ENCODE measurements around the gene NEK1. TPM values are rescaled to one million over a fixed set of nuclear protein-coding genes. Genes with fewer than 3 reads are reported as not detected.

Gene NEK1
- total RNA-seq, 3 donors from 2014 or later = 8.2 to 16.6 (median 10.8) TPM

DNA sequence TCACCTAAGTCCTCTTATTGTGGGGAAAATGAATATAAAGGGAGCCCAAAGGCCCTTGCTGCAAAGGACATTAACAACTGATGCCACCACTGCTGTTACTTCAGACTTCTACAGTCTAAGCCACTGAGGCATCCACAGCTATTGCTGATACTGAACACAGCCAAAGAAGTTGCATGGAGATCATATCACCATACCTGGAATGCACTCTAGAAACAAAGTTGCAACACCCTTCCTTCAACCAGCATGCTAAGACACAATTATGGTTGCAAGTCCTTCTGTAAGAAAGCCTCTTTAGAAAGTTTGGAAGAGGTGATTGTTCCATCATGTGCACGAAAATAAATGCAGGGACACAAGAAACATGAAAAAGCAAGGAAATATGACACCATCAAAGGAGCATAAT is 236.0 kb downstream of the NEK1 start:
- DNase-seq (no peak), ATAC-seq (no peak)
- peaks cover 22% of the 10 kb centered on the region for H3K9me3 ChIP-seq
- intact Hi-C loops (cut with DNase I, micrococcal nuclease) = no loop called here
- TF ChIP-seq, protein P1, sequence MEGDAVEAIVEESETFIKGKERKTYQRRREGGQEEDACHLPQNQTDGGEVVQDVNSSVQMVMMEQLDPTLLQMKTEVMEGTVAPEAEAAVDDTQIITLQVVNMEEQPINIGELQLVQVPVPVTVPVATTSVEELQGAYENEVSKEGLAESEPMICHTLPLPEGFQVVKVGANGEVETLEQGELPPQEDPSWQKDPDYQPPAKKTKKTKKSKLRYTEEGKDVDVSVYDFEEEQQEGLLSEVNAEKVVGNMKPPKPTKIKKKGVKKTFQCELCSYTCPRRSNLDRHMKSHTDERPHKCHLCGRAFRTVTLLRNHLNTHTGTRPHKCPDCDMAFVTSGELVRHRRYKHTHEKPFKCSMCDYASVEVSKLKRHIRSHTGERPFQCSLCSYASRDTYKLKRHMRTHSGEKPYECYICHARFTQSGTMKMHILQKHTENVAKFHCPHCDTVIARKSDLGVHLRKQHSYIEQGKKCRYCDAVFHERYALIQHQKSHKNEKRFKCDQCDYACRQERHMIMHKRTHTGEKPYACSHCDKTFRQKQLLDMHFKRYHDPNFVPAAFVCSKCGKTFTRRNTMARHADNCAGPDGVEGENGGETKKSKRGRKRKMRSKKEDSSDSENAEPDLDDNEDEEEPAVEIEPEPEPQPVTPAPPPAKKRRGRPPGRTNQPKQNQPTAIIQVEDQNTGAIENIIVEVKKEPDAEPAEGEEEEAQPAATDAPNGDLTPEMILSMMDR (IDR thresholded peaks at IDR 0.05) = no peak
- no peaks in the 10 kb centered on the region for H3K36me3 ChIP-seq (ENCODE audit: low read depth)
- no peaks in the 10 kb centered on the region for H3K4me1 ChIP-seq (ENCODE audit: low read depth)
- no peak overlapping the region for H3K4me3 ChIP-seq

DNA sequence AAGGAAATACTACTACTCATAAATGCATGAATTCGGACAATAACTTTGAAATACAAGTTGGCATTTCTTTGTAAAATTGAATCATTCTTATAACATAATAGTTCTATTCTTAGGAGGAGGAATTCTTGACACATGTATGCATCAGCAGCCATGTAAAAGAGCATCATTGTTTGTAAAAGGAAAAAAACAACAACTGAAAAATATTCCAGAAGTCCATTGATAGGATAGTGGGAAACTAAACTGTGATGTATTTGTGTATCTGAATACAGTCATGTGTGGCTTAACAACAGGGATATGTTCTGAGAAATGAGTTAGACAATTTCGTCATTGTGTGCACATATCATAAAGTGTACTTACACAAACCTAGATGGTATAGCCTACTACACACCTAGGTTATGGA is 239.6 kb downstream of the NEK1 start:
- intact Hi-C loops (cut with DNase I, micrococcal nuclease) = no loop called here

DNA sequence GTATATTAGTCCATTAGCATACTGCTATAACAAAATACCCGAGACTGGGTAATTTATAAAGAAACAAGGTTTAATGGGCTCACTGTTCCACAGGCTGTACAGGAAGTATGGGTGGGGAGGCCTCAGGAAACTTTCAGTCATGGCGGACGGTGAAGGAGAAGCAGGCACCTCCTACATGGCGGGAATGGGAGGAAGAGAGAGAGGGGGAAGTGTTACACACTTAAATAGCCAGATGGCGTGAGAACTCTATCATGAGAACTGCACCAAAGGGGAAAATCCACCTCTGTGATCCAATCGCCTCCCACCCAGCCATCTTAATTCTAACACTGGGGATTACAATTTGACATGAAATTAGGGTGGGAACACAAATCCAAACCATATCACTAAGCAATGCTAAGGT is 242.7 kb downstream of the NEK1 start:
- TF ChIP-seq, protein P1 (IDR thresholded peaks at IDR 0.05) = no peak

More for the DNA sequence above, 239.6 kb downstream of the NEK1 start:
- no peak for ATAC-seq
- no peak overlapping the region for H3K4me3 ChIP-seq
- H3K4me1 ChIP-seq (ENCODE audit: low read depth) = no peaks in the 10 kb centered on the region
- peaks cover 16% of the 10 kb centered on the region for H3K9me3 ChIP-seq
- DNase-seq = no peak
- TF ChIP-seq, protein P1 (IDR thresholded peaks at IDR 0.05) = no peak
- H3K36me3 ChIP-seq (ENCODE audit: low read depth) = no peaks in the 10 kb centered on the region

DNA sequence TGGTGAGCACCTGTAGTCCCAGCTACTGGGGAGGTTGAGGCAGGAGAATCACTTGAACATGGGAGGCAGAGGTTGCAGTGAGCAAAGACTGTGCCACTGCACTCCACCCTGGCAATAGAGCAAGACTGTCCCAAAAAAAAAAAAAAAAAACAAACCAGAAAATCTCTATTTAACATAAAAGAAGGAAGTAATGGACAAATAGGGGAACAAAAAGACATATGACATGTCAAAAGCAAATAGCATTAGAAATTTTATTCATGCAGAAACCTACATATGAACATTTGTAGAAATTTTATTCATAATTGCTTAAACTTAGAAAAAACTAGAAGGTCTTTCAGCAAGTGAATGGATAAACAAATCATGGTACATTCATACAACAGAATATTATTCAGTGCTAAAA is 244.6 kb downstream of the NEK1 start:
- Histone ChIP-seq H3K4me1 (ENCODE audit: low read depth) (no peaks in the 10 kb centered on the region), H3K9me3 (no peaks in the 10 kb centered on the region), H3K36me3 (ENCODE audit: low read depth) (no peaks in the 10 kb centered on the region), H3K4me3 (no peak overlapping the region)
- ATAC-seq (no peak), DNase-seq (no peak)
- TF ChIP-seq, protein P1 (IDR thresholded peaks at IDR 0.05) = no peak
- intact Hi-C loops (cut with DNase I, micrococcal nuclease) = no loop called here

More for the DNA sequence above, 242.7 kb downstream of the NEK1 start:
- Histone ChIP-seq H3K9me3 (no peaks in the 10 kb centered on the region), H3K4me3 (no peak overlapping the region), H3K36me3 (ENCODE audit: low read depth) (no peaks in the 10 kb centered on the region), H3K4me1 (ENCODE audit: low read depth) (no peaks in the 10 kb centered on the region)
- no peak for ATAC-seq
- no peak for DNase-seq
- intact Hi-C loops (cut with DNase I, micrococcal nuclease) = no loop called here

DNA sequence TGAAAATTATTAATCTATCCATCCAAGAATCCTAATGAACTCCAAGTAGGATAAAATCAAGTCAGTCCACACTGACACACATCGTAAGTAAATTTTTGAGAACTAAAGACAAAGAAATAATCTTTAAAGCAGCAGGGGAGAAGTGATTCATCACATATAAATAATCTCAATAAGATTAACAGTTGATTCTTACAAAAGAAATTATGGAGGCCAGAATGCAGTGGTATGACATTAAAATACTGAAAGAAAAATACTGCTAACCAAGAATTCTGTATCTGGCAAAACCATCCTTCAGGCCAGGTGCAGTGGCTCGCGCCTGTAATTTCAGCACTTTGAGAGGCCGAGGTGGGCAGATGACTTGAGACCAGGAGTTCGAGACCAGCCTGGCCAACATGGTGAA is 245.6 kb downstream of the NEK1 start:
- TF ChIP-seq, protein P1 (IDR thresholded peaks at IDR 0.05) = no peak
- intact Hi-C loops (cut with DNase I, micrococcal nuclease) = no loop called here
- Histone ChIP-seq H3K9me3 (no peaks in the 10 kb centered on the region), H3K4me1 (ENCODE audit: low read depth) (no peaks in the 10 kb centered on the region), H3K4me3 (no peak overlapping the region), H3K36me3 (ENCODE audit: low read depth) (no peaks in the 10 kb centered on the region)
- ATAC-seq (no peak), DNase-seq (no peak)

DNA sequence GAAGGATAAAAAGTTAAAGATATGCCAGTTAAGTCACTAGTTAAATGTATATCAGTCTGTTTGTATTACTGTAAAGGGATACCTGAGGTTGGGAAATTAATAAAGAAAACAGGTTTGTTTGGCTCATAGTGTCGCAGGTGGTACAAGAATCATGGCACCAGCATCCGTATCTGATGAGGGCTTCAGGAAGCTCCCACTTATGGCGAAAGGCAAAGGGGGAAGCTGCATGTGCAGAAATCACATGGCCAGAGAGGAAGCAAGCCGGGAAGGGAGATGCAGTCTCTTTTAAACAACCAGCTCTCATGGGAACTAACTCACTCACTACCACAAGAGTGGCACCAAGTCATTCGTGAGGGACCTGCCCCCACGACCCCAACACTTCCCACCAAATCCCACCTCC is 249.8 kb downstream of the NEK1 start:
- no peak for ATAC-seq
- no peaks in the 10 kb centered on the region for H3K9me3 ChIP-seq
- TF ChIP-seq, protein P1 (IDR thresholded peaks at IDR 0.05) = no peak

More for the DNA sequence above, 249.8 kb downstream of the NEK1 start:
- intact Hi-C loops (cut with DNase I, micrococcal nuclease) = no loop called here
- Histone ChIP-seq H3K36me3 (ENCODE audit: low read depth) (no peaks in the 10 kb centered on the region), H3K4me3 (no peak overlapping the region), H3K4me1 (ENCODE audit: low read depth) (no peaks in the 10 kb centered on the region)
- DNase-seq = no peak
